GM18909 (cell line): Measurements from ENCODE around the gene LRRC26.

Source experiments
- ATAC-seq: cut with Tn5 transposase; IDR thresholded peaks from one replicate; pipeline ENCODE4 v1.9.1; 2021; ENCODE audit warnings: mild to moderate bottlenecking; ENCODE audit not compliant: unreplicated experiment, poor library complexity

LRRC26 gene

DNA sequence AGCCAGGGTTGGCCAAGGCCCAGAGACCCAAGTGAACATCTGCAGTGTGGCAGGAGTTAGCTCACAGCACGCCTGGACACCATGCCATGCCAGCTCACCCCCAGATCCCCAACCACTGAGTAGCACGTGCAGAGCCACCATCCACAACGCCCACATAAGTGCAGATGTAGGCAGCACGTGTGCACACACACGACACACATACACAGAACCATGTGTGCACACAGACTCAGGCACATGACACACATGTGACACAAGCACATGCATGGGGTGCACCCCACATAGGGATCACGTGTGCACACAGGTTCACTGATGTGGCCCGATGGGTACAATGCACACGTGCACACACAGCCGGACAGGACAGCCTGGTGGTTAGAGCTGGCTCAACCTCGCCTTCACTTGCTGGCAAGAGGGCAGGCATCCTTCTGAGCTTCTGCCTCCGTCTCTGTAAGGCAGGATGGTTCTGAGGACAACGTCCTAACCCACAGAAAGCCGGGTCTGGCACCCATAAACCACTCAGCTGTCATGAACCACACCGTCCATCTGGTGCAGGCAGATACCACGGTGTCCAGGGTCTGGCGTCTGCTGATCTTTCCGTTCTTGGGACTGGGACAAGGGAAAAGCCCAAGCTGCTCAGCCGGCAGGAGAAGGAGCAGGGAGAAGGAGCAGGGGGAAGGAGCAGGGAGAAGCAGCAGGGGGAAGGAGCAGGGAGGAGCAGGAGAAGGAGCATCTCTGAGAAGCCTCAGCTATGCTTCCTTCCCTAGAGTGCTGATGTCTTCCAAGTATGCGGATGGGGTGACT is 12.0 kb downstream of the LRRC26 start:
- no peak for ATAC-seq

DNA sequence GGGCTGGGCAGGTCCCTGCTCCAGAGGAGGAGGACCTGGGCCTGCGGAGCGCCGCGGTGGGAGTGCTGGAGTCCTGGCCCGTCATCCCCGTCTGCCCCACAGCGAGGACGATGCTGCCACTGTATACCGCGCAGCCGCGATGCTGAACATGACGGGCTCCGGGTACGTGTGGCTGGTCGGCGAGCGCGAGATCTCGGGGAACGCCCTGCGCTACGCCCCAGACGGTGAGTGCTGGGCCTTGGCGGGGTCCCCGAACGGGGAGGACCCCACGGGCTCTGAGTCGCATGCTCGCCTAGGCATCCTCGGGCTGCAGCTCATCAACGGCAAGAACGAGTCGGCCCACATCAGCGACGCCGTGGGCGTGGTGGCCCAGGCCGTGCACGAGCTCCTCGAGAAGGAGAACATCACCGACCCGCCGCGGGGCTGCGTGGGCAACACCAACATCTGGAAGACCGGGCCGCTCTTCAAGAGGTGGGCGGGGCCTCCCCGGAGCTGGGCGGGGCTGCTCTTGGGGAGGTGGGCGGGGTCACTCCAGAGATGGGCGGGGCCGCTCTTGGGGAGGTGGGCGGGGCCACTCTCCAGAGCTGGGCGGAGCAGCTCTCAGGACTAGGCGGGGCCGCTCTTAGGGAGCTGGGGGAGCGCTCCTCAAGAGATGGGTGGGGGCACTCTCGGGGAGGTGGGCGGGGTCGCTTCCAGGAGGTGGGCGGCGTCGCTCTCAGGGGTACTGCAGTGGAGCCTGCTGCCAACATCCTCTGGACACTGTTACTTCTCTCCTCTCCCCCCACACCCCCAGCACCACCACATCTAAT is 13.1 kb downstream of the LRRC26 start:
- ATAC-seq: no peak

DNA sequence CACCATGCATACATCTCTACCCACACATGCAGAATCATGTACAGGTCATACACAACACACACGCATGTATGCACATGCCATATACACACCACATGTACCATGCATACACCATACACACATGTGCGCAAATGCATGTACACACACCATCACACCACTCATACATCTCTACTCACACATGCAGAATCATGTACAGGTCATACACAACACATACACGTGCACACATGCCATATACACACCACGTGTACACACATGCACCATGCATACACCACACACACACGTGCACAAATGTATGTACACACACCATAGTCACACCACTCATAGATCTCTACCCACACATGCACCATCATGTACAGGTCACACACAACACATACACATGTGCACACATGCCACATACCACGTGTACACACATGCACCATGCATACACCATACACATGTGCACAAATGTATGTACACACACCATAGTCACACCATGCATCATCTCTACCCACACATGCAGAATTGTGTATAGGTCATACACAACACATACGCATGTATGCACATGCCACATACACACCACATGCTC is 16.9 kb downstream of the LRRC26 start:
- ATAC-seq: no peak

DNA sequence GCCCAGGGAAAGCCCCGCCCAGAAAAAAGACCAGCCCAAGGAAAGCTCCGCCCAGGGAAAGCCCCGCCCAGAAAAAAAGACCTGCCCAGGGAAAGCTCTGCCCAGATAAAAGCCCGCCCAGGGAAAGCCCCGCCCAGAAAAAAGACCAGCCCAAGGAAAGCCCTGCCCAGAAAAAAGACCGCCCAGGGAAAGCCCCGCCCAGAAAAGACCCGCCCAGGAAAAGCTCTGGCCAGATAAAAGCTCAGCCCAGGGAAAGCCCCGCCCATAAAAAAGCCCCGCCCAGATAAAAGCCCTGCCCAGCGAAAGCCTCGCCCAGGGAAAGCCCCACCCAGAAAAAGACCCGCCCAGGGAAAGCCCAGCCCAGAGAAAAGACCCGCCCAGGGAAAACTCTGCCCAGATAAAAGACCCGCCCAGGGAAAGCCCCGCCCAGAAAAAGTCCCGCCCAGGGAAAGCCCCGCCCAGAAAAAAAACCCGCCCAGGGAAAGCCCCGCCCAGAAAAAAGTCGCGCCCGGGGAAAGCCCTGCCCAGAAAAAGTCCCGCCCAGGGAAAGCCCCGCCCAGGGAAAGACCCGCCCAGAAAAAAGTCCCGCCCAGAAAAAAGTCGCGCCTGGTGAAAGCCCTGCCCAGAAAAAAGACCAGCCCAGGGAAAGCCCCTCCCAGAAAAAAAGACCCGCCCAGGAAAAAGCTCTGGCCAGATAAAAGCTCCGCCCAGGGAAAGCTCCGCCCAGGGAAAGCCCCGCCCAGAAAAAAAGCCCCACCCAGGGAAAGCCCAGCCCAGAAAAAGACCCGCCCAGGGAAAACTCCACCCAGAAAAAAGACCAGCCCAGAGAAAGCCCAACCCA is 19.0 kb downstream of the LRRC26 start:
- peak; percentile 60 for ATAC-seq

DNA sequence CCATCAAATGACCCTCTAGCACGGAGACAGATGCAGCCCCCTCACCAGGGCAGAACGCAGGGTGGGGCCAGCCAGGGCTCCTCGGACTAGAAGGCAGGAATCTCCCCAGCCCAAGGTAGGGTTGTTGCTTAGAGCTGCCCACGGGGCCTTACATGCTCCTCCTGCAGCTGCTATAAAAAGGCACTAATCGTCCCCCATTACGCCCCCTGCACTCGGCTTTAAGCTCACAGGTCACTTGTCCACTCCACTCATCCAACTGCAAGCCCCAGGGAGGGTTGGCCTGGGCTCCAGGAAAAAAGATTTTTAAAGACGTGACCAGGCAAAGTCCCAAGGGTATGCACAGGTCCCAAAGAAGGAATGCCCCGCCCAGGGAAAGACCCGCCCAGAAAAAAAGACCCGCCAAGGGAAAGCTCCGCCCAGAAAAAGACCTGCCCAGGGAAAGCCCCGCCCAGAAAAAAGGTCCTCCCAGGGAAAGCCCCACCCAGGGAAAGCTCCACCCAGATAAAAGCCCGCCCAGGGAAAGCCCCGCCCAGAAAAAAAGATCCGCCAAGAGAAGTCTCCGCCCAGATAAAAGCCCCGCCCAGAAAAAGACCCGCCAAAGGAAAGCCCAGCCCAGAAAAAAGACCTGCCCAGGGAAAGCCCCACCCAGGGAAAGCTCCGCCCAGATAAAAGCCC is 19.8 kb downstream of the LRRC26 start:
- no peak for ATAC-seq

DNA sequence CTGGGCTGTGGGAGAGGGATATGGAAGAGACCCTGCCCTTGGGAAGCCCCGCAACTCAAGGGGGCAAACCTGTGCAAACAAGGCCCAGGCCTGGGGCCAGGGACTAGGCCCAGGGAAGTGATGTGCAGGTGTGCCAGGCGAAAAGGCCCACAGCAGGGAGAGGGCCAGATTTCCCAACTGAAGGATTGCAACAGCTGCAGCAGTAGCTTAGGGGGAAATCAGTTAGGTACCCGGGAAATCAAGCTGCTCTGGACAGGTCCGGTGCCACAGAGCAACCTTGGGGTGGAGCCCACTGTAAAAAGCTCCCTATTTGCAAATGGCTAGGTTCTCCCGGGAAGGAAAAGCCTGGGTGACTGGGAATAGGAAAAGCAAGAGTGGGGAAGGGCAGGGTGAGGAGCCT is 20.5 kb downstream of the LRRC26 start:
- no peak for ATAC-seq

DNA sequence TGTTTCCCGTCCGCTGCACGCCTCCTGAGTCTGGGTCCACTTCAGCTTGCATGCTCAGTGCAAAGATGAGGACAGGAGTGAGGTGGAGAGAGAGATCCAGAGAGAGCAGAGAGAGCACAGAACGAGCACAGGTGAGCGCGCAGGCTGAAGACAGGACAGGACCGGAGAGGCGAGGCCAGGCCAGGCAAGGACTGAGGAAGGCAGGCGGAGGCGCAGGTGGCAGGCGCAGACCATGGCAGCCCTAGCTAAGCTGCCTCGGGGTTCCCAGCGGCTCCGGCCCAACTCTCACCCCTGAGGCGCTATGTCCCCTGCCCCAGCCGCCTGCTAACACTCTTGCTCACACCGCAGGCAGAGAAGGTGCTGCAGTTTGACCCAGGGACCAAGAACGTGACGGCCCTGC is 21.2 kb downstream of the LRRC26 start:
- no peak for ATAC-seq

DNA sequence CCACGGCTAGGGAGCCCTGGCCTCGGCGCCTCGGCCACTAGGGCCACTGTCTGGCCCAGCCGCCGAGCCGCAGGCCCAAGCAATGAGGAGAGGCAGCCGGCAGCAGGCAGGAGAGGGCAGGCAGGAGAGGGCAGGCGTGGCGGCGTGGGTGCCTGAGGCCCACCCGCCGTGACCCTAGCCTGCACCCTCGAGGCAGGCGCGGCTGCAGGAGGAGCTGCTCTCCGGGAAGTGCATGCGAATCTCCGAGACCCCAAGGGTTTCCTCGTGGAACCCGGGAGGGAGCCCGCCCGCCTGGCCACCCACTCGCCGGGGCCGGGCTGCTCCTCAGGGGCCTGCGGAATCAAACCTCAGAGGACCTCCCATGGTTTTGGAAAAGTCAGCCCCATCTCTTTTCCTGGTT is 21.6 kb downstream of the LRRC26 start:
- ATAC-seq: no peak

DNA sequence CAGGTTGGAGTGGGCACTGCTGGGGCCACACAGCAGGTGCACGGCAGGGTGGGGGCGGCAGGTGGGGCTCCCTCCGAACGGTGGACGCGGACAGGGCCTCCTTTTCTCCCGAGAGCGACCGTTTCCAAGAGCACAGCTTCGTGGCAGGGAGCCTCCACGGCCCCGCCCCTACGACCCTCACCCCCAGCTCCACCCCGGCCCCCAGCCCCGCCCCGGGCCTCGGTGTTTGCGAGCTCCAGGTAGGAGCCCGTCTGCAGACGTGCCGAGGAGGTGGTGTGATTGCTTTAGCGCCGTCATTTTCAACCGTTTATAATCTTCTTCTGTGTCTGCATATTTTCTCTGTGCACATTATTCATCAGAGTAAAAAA is 22.1 kb downstream of the LRRC26 start:
- no peak for ATAC-seq

DNA sequence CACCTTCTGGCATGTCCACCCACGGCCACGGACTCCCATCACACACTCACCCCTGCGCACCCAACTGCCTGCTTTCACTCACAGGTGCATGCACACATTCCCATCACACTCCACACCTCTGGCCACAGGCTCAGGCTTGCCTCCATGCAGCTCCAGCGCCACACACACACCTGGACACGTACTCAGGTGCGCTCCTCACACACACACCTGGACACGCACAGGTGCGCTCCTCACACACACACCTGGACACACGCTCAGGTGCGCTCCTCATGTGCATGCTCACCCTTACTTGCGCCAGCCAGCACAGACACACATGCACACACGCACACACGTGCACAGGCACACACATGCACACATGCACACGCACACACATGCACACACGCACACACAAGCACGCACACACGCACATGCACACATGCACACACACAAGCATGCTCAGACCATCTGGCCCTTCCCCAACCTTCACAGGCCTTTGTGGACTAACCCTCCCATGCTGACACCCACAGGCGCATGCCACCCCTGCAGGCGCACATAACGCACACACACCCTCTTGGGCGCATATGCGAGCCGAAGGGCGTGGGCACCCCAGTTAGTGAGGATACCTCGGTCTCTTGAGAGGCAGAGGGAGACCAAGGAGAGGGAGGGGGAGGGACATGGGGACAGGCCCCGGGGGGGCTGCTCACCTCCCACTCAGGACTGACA is 22.6 kb downstream of the LRRC26 start:
- no peak for ATAC-seq

DNA sequence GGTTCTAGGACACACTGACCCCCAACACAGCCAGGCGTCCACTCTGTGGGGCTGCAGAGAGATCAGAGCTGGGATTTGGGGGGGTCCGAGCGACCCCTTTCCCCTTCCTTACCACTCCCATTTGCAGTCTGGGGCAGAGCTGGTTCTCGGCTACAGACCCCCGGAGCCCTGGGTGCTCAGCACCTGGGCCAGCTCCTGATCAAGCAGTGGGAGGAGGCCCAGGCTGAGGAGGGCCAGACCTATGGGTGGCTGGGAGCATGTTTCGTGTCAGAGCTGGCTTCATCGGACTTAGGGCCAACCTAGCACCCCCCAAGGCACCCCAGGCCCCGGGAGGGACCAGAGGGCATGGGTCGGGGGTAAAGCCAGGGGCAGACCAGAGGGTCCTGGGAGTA is 23.3 kb downstream of the LRRC26 start:
- ATAC-seq: no peak

DNA sequence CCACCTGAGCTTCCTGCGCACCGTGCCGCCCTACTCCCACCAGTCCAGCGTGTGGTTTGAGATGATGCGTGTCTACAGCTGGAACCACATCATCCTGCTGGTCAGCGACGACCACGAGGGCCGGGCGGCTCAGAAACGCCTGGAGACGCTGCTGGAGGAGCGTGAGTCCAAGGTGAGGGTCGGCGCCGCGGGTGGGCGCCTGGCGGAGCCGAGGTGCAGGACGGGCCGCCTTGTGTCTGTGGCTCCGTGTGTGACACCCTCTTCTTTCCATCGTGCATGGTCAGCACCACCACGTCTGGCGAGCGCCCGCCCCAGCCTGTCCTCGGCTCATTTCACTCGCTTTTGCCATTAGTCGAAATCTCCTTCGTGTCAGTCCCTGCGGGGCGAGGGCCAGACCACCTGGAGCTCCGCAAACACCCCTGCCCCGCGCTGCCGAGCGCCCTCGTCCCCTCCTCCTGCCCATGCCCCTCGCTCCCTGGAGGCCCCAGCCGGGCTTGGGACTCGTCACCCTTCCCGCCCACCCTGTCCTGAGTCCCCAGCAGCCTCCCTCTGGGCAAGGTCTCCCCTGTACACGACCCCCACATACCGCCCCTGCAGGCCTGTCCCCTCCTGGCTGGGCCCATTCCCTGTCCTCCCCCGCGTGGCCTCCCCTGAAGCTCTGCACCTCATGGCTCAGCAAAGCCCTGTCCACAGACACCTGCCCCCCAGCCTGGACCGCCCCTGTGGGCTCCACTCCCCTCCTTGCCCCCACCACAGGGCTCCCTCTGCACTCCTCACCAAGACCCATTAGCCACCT is 23.9 kb downstream of the LRRC26 start:
- ATAC-seq: no peak

DNA sequence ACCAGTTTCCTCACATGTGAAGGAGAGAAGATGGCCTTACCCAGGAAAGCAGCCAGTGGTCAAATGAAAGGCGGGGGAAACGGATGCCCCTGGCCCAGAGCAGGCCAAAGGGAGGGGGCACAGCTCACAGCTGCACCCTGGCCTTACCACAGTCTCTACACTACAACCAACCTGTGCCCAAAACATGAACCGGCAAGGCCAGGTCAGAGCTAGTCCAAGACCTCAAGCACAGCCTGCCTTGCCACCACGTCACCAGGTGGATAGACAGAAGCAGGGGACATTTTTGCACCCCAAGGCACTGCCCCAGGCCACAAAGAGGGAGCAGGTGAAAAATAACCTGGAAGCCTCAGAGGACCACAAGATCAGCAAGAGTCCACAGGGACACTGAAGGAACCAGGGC is 26.4 kb downstream of the LRRC26 start:
- no peak for ATAC-seq

DNA sequence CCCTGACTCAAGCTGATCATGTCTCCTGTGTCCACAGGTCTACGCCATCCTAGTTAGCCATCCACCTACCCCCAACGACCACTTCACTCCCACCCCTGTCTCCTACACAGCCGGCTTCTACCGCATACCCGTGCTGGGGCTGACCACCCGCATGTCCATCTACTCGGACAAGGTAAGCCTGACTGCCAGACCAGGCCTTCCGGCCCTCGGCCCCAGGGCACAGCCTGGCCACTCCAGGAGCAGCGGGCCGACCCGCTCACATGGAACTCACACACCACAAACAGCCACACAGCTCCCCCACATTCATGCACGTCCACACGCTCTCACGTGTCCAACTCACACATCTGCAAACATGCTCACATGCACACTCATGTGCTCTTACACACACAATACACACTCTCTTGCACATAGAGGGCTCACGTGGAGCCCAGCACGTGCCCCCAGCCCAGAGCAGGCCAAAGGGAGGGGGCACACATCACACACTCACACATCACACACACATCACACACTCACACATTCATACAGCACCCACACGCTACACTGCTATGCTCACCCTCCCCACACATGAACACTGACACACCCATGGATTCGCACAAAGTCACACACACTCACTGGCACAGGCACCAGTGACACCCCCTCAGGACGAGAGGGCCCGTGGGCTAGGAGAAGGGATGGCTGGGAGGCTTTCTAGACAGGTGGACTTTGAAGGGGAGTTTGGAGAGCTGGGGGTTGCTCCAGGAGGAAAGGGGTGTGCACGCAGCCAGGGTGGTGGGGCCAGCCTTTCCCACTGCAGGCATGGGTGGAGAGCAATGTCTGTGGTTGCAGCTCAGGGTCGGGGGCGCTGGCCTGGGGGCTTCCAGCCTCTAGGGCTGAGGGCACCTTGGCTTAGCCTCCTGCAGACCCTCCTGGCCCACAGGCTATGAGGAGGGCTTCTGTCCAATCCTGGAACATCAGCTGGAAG is 27.6 kb downstream of the LRRC26 start:
- no peak for ATAC-seq

DNA sequence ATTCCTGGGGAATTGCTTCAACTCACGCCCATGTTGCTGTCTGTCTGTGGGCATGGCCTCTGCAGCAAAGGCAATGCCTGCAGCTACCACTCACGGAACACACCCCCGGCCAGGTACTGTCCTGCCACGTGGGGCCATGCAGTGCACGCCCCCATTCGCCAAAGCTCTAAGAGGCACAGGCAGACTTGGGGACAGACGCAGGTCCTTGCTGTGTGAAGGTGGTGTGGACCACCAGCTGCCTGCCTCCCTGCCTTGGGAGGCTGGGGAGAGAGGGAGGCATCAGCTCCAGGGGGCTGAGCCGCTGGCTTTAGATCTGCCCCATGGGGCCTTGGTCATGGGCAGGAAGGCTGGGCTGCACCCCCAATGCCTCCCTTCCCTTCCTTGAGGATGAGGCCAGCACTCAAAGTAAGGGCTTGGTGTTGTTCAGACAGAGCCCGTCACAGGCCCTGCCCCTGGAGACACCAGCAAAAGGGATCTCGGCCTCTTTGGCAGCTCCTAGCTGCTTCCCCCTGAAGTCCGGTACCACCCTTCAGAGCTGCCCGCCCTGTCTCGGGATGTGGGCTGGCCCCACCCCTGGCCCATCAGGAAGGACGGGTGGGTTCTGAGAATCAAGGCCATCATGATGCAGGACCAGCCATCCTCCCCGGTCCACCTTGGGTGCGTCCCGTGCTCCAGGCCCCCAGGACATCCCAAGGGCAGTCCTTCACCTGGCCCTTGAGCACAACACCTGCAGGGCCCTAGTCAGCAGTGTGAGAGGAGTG is 28.6 kb downstream of the LRRC26 start:
- ATAC-seq: no peak

DNA sequence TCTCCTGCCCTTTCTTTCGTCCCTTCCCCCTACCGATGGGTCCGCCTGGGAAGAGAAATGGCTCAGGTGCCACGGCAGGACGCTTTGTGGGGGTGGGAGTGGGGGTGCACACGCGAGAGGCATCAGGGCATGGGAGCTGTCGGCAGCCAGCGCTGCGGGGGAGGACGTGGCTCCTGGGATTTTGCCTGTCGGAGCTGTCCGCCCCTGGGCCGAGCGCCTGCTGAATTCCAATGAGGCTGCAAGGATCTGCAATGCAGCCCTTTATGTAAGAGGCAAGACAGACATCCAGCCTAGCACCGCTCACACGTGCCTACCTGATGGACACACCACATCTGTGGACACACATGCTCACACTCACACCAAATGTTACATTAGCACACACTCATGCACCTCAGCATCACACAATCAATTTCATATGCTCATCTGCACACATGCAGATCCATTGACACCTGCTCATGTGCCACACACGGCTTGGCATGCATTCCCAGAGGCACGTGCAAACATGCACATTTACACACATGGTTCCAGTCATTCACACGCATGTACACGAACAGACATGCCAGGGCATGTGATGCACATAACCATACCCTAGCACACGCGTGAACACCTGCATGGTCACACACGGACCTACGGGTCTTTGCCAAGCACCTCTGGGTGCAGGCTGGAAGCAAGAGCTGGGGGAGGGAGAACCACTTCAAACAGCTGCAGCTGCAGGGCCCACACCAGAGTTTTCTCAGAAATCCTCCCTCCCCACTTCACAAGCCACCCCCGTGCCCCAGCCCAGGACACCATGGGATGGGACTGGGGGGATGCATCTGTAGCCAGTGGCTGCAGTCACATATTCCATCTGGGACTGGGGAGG is 29.5 kb downstream of the LRRC26 start:
- ATAC-seq: no peak
